GM12878 (cell line): ENCODE results near the gene DAAM2.

ENCODE experiments used
- CTCF ChIP-seq, 3 experiments: IDR thresholded peaks in 2 of 3; conservative IDR thresholded peaks in 1 of 3; 2 replicates each; pipeline ENCODE4 v1.5.1; 2011; ENCODE audit warnings: low read depth in 3 of 3, low read length in 3 of 3, mild to moderate bottlenecking in 3 of 3, control low read depth in 2 of 3, moderate library complexity in 2 of 3, inconsistent platforms in 1 of 3, mixed read lengths in 1 of 3; ENCODE audit not compliant: control insufficient read depth in 2 of 3, insufficient read depth in 1 of 3; ENCODE audit errors: extremely low read depth in 1 of 3
- JUNB ChIP-seq: IDR thresholded peaks from 2 replicates; pipeline ENCODE4 v1.6.1; 2016; ENCODE audit warnings: antibody characterized with exemption, mild to moderate bottlenecking
- TF ChIP-seq, protein P1 (sequence below): IDR thresholded peaks from 2 replicates; pipeline ENCODE4 v1.6.1; 2011; ENCODE audit warnings: mild to moderate bottlenecking, low read depth, low read length, moderate library complexity; ENCODE audit not compliant: insufficient replicate concordance

GRCh38 chr6:39776581-39776980 lies 15.6 kb upstream of the DAAM2 start:
- TF ChIP-seq CTCF (IDR thresholded peaks at IDR 0.05 in 2 of 3, conservative IDR thresholded peaks at IDR 0.05 in 1 of 3; ENCODE audit: control insufficient read depth in 2 of 3, extremely low read depth in 1 of 3, insufficient read depth in 1 of 3, low read depth in 3 of 3, low read length in 3 of 3) (no peak), JUNB (no peak)
- TF ChIP-seq, protein P1, sequence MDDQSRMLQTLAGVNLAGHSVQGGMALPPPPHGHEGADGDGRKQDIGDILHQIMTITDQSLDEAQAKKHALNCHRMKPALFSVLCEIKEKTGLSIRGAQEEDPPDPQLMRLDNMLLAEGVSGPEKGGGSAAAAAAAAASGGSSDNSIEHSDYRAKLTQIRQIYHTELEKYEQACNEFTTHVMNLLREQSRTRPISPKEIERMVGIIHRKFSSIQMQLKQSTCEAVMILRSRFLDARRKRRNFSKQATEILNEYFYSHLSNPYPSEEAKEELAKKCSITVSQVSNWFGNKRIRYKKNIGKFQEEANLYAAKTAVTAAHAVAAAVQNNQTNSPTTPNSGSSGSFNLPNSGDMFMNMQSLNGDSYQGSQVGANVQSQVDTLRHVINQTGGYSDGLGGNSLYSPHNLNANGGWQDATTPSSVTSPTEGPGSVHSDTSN = no peak
